Hepatocyte (in vitro differentiated cells): ENCODE data around the gene MRPL42. TPM values are rescaled to one million over a fixed set of nuclear protein-coding genes. Genes with fewer than 3 reads are reported as not detected.

Experiments used
- DNase-seq: peaks from one replicate; pipeline ENCODE4 v3.0.0-alpha.2; 2016; ENCODE audit warnings: low spot score
- H2AFZ ChIP-seq: fragments of 200-600 bp; sonication (generic); 2 replicates; pipeline ENCODE4 v1.6.0; 2016; ENCODE audit warnings: antibody characterized with exemption, mild to moderate bottlenecking
- H3K27ac ChIP-seq: fragments of 200-600 bp; sonication (generic); 2 replicates; pipeline ENCODE4 v1.5.1; 2016; ENCODE audit warnings: mild to moderate bottlenecking
- H3K27me3 ChIP-seq: fragments of 200-600 bp; sonication (generic); 2 replicates; pipeline ENCODE4 v1.6.1; 2016
- H3K36me3 ChIP-seq: fragments of 200-600 bp; sonication (generic); replicated peaks from 2 replicates; pipeline ENCODE4 v1.5.1; 2016; ENCODE audit warnings: low read depth; ENCODE audit not compliant: insufficient read depth
- H3K4me1 ChIP-seq: fragments of 200-600 bp; sonication (generic); 2 replicates; pipeline ENCODE4 v1.5.1; 2016; ENCODE audit warnings: mild to moderate bottlenecking, moderate library complexity; ENCODE audit not compliant: insufficient read depth
- H3K4me2 ChIP-seq: fragments of 200-600 bp; sonication (generic); 2 replicates; pipeline ENCODE4 v1.6.0; 2016
- H3K4me3 ChIP-seq: fragments of 200-600 bp; sonication (generic); 2 replicates; pipeline ENCODE4 v1.5.1; 2016; ENCODE audit warnings: mild to moderate bottlenecking
- H3K79me2 ChIP-seq: fragments of 200-600 bp; sonication (generic); 2 replicates; pipeline ENCODE4 v1.6.0; 2017; ENCODE audit warnings: mild to moderate bottlenecking
- H3K9me2 ChIP-seq: fragments of 200-600 bp; sonication (generic); replicated peaks from 2 replicates; pipeline ENCODE4 v1.6.0; 2017; ENCODE audit warnings: mild to moderate bottlenecking; ENCODE audit not compliant: insufficient read depth
- H3K9me3 ChIP-seq: fragments of 200-600 bp; sonication (generic); 2 replicates; pipeline ENCODE4 v1.5.1; 2016; ENCODE audit warnings: low read depth, mild to moderate bottlenecking
- H4K20me1 ChIP-seq: fragments of 200-600 bp; sonication (generic); 2 replicates; pipeline ENCODE4 v1.6.0; 2016; ENCODE audit warnings: mild to moderate bottlenecking; ENCODE audit not compliant: insufficient read depth, poor library complexity, severe bottlenecking
- EZH2 ChIP-seq: fragments of 200-600 bp; sonication (generic); IDR thresholded peaks from 2 replicates; pipeline ENCODE4 v1.6.1; 2016; ENCODE audit warnings: antibody characterized with exemption, mild to moderate bottlenecking, borderline replicate concordance
- EZH2phosphoT487 ChIP-seq: fragments of 200-600 bp; sonication (generic); IDR thresholded peaks from one replicate; pipeline ENCODE4 v1.6.1; 2018; ENCODE audit warnings: antibody characterized with exemption, mild to moderate bottlenecking, low read depth, moderate library complexity; ENCODE audit not compliant: unreplicated experiment, severe bottlenecking
- WGBS: methylation state at CpG from one replicate; pipeline ENCODE4 v1.1.6; 2016; ENCODE audit warnings: low lambda C conversion rate; ENCODE audit errors: missing lambda C conversion rate; 5-methylcytosine and 5-hydroxymethylcytosine counted together
- polyA plus RNA-seq: library from polyadenylated mRNA; unstranded; fragments of >200 nt; fragmentation: Nextera tagmentation; extraction: Ambion mirVana; gene quantifications from 2 replicates; pipeline ENCODE4 v1.2.1, GENCODE V29; 2016
- total RNA-seq: library from RNA; depleted of rRNA; stranded (reverse); fragments of >200 nt; gene quantifications from 2 replicates; pipeline ENCODE4 v1.2.3, GENCODE V29; 2014
- TF ChIP-seq, protein P1 (sequence below): fragments of 200-600 bp; sonication (generic); IDR thresholded peaks from 2 replicates; pipeline ENCODE4 v1.5.1; 2016; ENCODE audit warnings: antibody characterized with exemption, mild to moderate bottlenecking; ENCODE audit not compliant: poor library complexity

MRPL42 gene
- total and polyA plus RNA-seq, 2 experiments from 2014 or later: 74.9 to 111 TPM

DNA sequence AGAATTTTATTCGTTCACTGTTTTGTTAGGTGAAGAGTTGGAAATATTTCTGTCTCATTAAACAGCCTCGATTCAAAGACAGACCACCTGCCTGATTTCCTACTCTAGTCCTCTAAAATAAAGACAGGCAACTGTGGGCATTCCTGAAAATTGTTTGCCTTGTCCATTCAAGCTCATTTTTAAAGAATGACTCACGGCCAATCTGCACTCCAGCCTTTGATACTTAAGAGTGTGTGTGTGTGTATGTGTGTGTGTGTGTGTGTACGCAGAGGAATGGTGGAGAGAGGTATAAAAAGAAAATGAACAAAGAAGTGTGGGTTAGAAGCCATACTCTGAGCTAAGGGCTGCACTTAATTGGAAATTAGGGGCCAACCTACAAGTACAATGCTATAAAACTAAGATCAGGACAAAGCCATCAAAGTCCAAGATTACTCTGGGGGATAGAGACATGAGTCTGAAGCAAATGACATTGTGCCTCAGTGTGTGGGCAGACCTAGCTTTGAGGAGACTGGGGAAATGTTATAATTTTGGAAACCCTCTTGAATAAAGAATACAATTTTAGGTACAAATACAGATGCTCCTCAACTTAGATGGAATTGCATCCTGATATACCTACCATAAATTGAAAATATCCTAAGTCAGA lies 59.6 kb downstream of the MRPL42 start:
- TF ChIP-seq, protein P1, sequence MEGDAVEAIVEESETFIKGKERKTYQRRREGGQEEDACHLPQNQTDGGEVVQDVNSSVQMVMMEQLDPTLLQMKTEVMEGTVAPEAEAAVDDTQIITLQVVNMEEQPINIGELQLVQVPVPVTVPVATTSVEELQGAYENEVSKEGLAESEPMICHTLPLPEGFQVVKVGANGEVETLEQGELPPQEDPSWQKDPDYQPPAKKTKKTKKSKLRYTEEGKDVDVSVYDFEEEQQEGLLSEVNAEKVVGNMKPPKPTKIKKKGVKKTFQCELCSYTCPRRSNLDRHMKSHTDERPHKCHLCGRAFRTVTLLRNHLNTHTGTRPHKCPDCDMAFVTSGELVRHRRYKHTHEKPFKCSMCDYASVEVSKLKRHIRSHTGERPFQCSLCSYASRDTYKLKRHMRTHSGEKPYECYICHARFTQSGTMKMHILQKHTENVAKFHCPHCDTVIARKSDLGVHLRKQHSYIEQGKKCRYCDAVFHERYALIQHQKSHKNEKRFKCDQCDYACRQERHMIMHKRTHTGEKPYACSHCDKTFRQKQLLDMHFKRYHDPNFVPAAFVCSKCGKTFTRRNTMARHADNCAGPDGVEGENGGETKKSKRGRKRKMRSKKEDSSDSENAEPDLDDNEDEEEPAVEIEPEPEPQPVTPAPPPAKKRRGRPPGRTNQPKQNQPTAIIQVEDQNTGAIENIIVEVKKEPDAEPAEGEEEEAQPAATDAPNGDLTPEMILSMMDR: no peak
- TF ChIP-seq EZH2: no peak
- no peak for TF ChIP-seq EZH2phosphoT487
- H3K36me3 ChIP-seq: no peaks in the 10 kb centered on the region
- no peaks in the 10 kb centered on the region for H4K20me1 ChIP-seq
- no peak overlapping the region for H2AFZ ChIP-seq
- H3K27me3 ChIP-seq: no peaks in the 10 kb centered on the region
- 30% methylated on average over 4 of the region's 4 CpGs for whole genome bisulfite sequencing
- H3K4me1 ChIP-seq: peaks cover 4% of the 10 kb centered on the region
- no peaks in the 10 kb centered on the region for H3K79me2 ChIP-seq
- peak overlapping the region; percentile 54 for H3K27ac ChIP-seq
- no peaks in the 10 kb centered on the region for H3K9me3 ChIP-seq
- peak; percentile 82 for DNase-seq
- no peaks in the 10 kb centered on the region for H3K9me2 ChIP-seq
- H3K4me2 ChIP-seq: peak overlapping the region; percentile 48
- H3K4me3 ChIP-seq: no peak overlapping the region

DNA sequence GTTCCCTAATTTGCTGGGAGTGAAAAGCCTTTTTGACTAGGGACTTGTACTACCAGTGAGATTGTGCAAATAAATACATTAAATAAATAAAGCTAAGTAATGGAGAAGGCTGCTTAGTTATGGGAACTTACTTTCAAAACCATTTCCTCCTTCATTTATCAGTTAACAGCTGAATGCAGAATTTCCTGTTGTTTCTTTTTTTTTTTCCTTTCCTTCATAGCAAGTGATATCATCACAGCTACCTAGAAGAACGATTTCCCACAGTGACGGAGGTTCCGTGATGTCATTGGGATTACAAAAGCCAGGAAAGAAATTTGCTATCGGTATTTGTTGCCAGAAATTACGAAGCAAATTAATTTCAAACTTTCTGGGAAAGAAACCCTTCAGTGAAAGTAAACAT lies 63.0 kb downstream of the MRPL42 start:
- no peak overlapping the region for H2AFZ ChIP-seq
- no peaks in the 10 kb centered on the region for H4K20me1 ChIP-seq
- no peaks in the 10 kb centered on the region for H3K9me2 ChIP-seq
- no peak overlapping the region for H3K27ac ChIP-seq
- DNase-seq: no peak
- H3K79me2 ChIP-seq: no peaks in the 10 kb centered on the region
- H3K4me2 ChIP-seq: no peak overlapping the region
- no peaks in the 10 kb centered on the region for H3K36me3 ChIP-seq
- 82% methylated on average over 5 of the region's 5 CpGs for WGBS
- H3K27me3 ChIP-seq: no peaks in the 10 kb centered on the region
- TF ChIP-seq, protein P1: no peak
- TF ChIP-seq EZH2phosphoT487: no peak
- no peak for TF ChIP-seq EZH2
- no peaks in the 10 kb centered on the region for H3K9me3 ChIP-seq
- H3K4me1 ChIP-seq: peaks cover 4% of the 10 kb centered on the region
- no peak overlapping the region for H3K4me3 ChIP-seq

DNA sequence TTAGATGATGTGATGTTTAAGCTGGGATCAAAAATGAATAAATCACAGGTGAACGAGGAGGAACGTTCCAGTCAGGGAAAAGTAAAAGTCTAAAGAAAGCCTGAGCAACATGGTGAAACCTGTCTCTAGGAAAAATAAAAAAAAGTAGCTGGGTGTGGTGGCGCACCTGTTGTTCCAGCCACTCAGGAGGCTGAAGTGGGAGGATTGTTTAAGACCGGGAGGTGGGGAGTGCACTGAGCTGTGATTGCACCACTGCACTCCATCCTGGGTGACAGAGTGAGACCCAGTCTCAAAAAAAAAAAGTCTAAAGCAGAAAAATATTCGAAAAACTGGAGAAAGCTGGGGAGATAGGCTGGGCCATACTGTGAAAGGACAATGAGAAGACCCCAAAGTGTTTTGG lies 66.0 kb downstream of the MRPL42 start:
- H3K4me3 ChIP-seq: no peak overlapping the region
- DNase-seq: no peak
- no peaks in the 10 kb centered on the region for H3K9me3 ChIP-seq
- H3K27ac ChIP-seq: no peak overlapping the region
- no peaks in the 10 kb centered on the region for H3K27me3 ChIP-seq
- no peaks in the 10 kb centered on the region for H3K4me1 ChIP-seq
- no peaks in the 10 kb centered on the region for H3K36me3 ChIP-seq
- H3K4me2 ChIP-seq: no peak overlapping the region
- H3K79me2 ChIP-seq: no peaks in the 10 kb centered on the region
- H4K20me1 ChIP-seq: no peaks in the 10 kb centered on the region
- no peak overlapping the region for H2AFZ ChIP-seq
- TF ChIP-seq, protein P1: no peak
- TF ChIP-seq EZH2: no peak
- no peak for TF ChIP-seq EZH2phosphoT487
- 94% methylated on average over 5 of the region's 5 CpGs for WGBS
- no peaks in the 10 kb centered on the region for H3K9me2 ChIP-seq
